Stimulated activated CD4-positive, alpha-beta T cell treated with anti-CD3 and anti-CD28 coated beads, Interleukin-2, amount 100 ng/mL, for 48 hours (primary cell): Measurements from ENCODE around the gene TSSK6.

Experiments
- DNase-seq, 2 donors: peaks; one replicate each; pipeline ENCODE4 v3.0.0-alpha.2; 2020

TSSK6 gene

DNA sequence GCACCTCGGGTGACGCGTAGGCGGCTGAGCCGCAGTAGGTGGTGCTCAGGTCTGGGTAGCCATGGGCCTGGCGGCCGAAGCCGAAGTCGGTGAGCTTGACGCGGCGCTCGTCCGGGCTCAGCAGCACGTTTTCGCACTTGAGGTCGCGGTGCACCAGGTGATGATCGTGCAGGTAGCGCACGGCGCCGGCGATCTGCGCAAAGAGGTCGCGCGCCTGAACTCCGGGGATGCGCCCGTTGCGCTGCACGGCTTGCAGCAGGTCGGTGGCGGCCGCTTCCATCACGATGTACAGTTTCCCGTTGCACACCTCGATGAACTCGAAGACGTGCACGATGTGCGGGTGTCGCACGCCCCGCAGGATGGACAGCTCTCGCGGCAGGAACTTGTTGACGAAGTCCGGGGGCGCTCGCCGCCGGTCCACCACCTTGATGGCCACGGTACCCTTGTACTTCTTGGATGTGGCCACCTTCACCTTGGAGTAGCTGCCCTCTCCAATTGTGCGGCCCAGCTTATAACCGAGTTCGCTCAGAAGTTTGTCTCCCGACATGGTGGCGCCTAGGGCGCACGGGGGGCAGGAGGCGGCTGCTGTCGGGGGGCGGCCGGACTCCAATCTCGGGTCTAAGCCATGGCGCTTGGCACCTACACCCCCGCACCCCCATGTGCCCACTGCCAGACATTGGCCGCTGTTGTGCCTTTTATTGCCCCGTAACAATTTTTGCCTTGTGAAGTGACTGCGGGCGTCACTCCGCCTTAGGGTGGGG, at the start of gene TSSK6:
Gene TSSK6, minus strand, starts transcription at position 668 of the 761 bp plus-strand sequence. Its CDS starts 121 bp downstream, at position 547.
- DNase-seq: no peak

DNA sequence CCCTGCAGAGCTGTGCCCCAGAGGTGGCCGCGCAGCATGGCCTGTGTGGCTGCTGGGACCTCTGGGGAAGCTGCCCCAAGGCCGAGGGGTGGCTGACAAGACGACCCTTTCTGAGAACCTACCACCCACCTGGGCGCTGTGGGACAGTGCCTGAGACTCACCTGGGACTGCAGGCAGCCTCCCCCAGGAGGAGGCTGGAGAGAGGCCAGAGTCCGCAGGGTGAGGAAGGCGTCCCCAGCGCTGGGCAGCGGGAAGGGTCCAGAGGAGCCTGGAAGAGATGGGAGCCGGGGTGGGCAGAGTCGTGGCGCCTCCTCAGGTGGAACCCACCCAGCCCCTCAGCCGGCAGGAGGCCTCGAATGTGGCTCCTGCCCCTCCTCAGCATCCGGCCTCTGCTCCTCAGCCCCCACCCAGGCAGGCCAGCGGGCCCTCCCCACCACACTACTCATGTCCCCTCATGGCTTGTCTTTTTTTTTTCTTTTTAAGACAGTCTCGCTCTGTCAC, 48.0 kb upstream of the TSSK6 start:
- no peak for DNase-seq

DNA sequence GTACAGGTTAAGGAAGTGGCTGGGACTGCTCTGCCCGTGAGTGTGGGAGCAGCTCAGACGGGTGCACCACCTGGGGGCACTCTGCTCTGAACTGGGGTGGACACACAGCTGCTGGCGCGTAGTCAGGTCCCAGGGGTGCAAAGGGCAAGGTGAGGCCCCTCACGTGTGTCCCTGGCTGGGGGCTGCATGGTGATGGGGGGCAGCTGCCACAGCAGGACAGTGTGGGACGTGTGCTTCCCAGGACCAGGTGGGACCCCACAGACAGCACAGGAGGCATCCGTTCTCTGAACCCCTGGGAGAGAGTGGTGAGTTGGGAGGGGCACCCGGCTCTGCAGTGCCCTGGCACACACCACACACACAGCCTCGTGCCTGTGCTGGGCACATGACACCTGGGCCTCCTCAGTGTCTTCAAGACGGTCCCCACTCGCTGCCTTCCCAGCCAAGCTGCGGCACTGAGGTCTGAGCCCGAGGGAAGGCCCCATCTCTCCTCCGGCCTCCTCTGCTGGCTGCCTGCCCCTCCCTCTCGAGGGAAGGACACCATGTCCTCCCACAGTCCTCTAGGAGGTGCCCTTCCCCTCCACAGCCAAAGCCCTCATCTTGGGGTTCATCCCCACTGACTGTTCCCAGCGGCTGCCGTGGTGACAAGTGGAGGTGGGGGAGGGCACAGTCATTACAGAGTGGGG, 47.5 kb upstream of the TSSK6 start:
- no peak for DNase-seq

DNA sequence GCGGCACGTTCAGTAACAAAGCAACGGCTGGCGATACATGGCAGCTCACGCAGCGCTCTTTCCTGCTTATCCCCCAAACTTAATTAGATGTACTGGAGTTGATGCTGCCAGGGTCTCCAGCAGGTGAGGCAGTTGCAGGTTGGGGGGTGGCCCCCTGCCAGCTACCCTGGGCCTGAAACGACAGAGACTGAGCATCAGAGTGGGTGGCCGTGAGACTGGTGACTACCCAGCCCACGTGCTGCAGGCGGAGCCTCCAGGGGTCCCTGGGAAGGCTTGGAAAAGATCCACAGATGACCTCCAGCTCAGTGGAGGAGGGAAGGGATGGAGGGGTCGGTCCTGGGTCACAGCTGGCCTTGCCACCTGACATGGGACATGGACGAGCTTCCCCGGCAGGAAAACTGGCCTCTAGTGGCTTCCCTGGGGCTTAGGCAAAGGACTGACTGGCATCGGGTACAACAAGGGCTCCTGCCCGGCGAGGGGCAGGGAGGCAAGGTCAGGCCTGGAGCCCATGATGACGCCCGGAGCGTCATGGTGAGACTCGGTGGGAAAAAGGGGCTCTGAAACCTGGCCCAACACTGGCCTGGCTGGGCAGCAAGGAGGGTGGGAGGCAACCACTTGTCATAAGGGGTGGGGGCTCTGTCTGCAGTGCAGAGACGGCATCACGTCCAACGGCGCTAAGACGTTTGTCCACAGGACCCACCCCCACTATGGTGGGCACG, 46.8 kb upstream of the TSSK6 start:
- DNase-seq: no peak

DNA sequence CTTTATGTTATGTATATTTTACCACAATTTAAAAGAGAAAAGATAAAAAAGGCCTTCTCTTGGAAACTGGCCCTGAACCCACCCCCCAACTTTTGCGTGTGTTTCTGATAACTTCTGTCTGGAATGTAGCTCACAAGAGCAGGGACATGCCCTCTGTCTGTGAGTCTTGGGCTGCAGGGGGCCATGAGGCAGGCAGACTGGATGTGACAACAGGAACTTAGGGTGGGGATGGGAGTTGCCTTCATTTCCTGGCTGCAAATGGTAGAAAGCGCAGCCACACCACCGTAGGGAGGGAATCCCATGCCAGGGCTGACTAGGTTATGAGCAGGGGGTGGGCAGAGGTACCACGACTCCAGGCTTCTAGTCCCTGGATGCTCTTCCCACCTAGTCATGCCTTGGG, 44.6 kb upstream of the TSSK6 start:
- DNase-seq: no peak

DNA sequence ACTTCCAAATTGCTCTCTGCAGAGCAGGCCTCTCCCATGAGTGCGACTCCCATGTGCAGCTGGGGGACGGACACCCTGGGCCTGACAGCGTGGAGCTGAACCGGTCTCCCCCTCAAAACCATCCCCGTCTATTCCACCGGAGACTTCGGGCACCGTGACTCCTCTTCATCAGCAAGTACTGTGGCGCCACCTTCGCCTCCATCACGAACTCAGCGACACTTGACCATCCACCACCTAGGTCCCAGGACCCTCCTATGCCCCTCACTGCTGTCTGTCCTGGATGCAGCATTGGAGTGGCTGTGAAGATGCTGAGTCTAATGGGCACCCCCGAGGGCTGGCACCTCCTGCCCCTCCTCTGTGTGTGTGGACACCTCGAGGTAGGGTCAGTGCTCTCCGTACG, 43.3 kb upstream of the TSSK6 start:
- DNase-seq: no peak

DNA sequence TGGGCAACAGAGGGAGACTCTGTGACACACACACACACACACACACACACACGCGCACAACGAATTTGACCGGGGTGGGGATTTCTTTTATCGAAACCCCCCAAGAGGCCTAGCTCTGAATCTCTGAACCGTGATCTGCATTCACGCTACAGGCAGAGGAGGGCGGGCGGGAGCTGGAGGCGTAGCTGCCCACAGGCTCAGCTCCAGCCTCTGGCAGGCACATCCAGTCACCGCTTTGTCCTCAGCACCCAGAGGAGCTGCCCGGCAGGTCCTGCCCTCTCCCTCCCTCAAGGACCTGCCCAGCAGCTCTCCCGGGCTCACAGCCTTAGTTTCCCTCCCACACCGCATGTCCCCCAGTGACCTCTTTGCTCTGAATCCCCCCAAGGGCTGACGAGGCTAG, 42.7 kb upstream of the TSSK6 start:
- no peak for DNase-seq

DNA sequence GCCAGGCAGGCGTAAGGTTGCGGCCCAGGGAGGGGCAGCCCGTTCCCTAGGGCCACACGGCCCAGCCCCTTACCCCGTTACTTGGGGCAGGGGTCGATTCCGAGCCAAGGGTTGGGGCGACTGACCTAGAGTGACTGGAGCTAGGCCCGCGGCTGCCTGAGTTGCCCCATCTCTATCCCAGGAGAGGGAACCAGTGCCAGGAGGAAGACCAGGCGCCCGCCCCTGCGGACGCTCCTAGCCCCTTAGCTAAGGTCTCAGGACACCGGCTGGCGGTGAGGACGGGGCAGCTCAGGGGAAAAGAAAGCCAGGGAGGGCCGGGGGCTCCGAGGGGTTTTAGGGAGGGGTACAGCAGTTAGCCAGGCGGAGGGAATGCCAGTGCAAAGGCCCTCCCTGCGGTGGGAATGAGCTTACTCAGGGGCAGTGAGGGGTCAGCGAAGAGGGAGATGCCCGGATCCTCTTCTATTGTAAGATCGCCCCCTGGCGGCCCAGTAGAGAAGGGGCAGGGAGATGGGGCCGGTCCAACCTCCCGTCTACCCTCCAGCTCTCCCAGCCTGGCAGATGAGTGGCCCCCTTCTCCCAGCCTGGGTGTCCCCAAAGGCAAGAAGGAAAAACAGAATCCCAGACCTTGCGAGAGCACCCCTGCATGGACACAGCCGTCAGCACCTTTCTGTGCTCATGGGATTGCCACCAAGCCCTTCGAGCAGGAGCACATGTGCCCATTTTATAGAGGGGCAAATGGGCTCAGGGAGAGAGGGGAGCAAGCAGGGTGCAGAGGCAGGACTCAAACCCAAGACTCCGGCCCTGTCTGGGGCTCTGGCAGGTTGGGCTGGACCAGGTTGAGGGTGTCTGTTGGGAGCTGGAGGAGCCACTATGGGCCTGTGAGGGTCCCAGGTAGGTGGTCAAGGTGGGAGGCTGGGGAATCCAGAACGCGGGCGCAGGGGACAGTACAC, 39.0 kb upstream of the TSSK6 start:
- peak; percentile 67 to 69 for DNase-seq

DNA sequence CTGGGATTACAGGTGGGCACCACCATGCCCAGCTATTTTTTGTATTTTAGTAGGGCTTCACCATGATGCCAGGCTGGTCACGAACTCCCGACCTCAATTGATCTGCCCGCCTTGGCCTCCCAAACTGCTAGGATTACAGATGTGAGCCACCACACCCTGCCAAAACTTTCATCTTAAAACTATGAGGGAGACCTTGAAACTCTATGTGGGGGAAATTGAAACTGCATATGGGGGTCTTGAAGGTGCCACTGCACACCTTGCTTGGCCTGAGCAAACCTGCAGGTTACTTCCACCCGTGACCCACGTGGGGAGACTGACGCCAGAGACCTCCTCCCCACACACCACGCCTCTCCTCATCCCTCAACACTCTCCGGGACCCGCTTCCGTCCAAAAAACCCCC, 38.3 kb upstream of the TSSK6 start:
- no peak for DNase-seq

DNA sequence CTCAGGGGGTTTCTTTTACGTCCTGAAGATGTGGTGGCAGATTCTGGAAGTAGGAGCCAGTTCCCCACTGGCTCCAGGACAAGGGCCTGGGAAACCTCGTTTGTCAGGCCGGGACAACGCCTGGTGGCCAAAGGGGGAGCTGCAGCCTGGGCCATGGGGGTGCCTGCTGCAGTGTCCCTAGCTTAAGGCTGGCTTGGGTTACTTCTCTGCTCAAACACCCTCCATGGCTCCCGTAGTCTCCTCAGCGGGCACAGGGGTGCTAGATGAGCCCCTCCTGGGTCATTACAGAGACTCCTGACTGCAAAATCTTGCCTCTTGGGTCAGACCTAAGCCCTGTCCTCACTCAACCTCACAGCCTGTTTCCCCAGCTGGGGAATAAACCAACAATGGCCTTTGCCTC, 37.5 kb upstream of the TSSK6 start:
- DNase-seq: no peak

DNA sequence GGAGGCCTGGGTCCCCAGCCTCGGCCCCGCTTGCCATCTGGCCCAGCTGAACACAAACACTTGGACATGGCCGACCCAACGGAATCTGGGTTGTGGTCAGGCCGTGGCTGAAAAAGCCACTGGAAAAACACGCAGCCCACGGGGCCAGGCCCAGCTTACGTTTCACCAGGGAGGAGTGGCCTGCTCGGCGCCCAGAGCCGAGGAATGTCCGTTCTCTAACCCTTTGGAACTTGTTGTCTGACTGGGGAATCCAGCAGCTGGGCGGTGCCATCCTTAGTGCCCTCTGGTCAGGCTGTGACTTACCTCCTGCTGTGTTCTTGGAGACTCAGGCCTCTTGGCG, 36.5 kb upstream of the TSSK6 start:
- no peak for DNase-seq

DNA sequence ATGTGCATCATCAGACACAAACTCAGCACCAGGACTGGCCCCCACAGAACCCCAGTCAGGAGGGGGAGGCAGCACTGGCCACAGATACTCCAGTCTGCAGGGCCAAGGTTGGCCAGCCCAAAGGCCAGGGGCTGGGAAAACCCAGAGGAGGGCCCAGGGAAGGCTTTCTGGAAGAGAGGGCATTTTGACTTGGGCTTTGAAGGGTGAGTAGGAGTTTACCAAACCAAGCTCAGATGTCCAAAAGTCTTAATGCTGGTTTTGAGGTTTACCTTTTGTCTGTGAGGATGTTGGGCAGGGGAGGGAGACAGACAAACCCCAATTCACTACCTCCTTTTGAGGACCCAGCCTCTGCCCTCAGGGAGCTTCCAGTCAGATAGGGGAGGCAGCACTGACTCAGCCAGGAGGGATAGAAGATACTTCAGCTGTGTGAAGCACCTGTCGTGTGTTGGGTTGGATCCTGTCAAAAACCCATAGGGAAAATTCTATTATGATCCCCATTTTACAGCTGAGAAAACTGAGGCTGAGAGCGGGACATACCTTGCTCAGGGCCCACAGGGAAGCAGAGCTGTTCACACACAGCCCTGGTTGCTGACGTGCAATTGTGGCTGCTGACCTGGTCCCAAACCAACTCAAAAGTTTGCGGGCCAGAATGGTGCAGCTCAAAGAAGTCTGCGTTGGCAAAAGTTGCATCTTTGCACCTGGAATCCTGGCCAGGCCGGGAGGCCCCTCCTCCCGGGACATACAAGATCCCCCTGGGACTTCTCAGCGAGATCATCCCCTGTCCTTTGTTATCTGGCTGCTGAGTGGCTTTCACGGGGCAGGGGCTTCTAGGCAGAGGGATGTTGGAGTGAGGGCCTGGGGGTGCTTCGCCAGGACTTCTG, 35.9 kb upstream of the TSSK6 start:
- DNase-seq: no peak

DNA sequence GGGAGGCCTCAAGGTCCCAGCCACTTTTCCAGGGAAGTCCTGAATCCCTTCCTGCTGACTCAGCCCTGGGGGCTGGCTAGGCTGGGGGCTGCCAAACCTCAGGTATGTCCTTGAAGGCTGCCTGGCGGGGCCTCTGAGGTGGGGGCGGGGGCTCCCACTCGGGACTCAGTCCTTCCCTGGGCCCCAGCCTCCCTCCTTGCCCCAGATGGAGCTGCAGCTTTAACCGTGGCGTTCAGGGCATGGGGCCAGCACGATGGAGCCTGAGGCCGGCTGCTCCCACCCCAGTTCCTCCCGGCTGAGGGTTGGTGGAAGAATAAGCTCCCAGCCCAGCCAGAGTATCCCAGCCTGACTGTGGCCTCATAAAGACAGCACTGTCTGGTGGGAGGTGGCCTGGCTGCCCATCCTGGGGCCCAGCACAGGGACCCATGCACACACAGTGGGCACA, 35.2 kb upstream of the TSSK6 start:
- no peak for DNase-seq

DNA sequence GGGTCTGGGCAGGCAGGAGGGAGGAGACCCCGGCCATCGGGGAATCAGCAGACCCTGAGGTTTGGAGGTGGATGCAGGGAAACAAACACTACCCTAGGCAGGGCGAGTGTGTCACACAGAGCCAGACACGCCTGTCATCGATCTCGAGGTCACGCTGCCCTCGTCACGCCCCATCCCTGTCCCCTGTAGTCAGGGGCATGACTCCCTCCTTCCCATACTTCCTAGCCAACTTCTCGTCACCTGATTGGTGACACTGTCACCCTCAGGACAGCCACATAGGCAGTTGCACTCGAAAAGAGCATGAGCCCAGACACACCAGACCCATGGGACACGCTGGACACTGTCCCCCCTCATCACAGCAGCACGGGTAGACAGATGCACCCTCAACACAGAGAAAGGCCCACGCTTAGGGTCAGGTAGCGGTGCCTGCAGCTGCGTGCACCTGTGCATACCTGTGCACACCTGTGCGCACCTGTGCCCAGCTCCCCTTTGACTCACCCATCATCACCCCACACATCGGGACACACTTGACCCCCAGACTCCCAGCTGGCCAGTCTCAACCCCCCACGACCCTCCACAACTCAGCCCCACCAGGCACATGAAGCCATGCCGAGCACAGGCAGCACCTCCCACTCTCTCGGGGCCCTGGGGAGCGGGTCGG, 34.6 kb upstream of the TSSK6 start:
- DNase-seq: no peak

DNA sequence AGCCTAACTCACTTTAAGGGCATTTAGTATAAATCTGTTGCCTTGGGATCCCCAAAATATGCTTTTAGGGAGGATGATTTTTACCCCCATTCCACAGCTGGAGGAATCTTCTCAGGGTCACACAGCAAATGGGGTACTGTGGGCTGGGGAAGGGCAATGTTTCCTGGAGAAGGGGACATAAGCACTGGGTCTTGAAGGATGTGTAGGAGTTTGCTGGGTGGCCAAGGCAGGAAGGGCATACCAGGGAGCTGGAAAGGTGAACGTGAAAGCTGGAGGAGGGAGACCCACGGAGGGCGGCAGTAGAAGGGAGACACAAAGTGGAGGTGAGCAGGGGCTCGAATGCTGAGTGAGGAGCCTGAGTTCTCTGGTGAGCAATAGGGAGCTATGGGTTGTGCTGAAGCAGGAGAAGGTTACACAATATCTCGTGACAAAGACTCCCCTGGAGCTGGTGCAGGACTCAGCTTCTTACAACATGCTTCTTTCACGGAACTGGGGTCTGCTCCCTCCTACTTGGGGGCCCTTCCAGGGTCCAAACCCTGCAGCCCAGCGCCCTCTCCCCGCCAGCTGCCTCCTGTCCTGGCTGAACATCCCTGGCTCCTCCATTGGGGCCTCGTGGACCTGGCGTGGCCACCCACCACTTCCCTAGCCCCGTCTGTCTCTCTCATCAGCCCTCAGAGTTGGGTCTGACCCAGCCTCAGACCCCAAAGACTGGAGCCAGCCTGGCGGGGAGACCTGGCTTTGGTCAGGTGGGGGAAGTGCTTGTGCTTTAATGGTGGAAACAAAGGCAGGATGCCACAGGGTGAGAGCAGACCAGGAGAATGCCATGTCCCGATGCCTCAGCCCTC, 33.8 kb upstream of the TSSK6 start:
- DNase-seq: no peak

DNA sequence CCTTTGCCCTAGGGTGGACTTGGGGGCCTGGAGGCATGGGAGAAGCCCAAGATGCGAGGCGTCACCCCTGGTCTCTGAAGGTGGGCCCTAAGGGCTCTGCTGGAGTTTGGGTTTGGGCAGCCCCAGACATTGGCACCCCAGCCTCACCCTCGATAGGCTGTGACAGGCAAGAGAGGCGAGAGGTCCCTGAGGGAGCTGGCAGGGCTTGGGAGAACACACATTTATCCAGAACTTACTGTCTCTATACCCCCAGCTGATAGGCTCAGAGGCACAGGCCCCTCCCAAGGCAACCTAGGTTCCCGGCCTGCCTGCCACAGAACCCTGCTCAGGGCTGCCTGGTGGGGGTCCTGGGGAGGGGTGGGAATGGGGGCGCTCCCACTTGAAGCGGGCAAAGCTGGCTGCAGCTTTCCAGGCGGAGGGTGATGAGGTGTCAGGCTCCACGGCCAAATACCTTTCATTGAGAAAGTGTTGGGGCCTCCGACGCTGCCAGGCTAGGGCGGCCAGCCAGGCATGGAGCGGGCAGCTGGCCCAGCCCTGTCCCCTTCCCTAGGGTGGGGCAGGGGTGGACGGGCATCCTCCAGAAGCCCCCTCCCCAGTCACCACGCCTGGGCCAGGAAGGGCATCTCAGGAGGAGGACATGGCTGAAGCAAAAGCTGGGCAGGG, 32.5 kb upstream of the TSSK6 start:
- DNase-seq: no peak

DNA sequence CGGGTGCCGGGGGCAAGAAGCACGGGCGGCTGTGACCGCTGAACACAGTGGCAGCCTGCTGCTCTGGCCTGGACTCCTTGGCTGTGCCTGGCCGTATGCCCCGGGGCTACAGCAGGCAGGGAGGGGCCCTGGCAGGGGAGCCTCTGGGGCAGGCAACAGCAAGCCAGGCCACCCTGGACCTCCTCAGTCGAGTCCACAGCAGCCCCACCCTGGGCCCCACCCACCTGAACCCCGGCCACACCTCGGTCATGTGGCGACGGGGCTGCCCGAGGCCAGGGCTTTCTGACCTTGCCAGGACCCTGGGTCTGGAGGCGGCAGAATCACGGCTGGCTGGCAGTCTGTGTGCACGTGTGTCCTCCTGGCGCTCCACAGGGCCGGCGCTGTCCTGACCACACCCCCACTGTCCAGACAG, 31.4 kb upstream of the TSSK6 start:
- no peak for DNase-seq

DNA sequence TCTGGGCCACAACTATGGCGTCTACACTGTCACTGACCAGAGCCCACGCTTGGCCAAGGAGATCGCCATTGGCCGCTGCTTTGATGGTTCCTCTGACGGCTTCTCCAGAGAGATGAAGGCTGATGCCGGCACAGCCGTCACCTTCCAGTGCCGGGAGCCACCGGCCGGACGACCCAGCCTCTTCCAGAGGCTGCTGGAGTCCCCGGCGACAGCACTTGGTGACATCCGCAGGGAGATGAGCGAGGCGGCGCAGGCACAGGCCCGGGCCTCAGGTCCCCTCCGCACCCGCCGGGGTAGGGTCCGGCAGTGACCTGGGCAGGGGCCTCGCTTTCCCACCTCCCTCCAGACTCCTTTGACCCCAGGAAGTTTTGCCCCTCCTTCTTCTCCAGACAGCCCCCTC, 30.4 kb upstream of the TSSK6 start:
- no peak for DNase-seq

DNA sequence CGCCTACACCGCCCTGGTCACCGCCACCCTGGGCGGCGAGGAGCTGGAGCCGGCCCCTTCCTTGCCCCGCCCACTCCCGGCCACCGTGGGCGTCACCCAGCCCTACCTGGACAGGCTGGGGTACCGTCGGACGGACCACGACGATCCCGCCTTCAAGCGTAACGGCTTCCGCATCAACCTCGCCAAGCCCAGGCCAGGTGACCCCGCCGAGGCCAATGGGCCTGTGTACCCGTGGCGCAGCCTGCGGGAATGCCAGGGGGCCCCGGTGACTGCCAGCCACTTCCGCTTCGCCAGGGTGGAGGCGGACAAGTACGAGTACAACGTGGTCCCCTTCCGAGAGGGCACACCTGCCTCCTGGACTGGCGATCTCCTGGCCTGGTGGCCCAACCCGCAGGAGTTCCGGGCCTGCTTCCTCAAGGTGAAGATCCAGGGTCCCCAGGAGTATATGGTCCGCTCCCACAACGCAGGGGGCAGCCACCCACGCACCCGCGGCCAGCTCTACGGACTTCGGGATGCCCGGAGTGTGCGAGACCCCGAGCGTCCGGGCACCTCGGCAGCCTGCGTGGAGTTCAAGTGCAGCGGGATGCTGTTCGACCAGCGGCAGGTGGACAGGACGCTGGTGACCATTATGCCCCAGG, 29.7 kb upstream of the TSSK6 start:
- DNase-seq: no peak
